ENCODE data around the gene CCK.

Gene CCK

GRCh38 chr3:42225486-42226363, 40.3 kb downstream of the CCK start:
- no peak for DNase-seq (ENCODE audit: low read depth in 2 of 2)

- DNase-seq (ENCODE audit: low read depth in 2 of 2), result no peak
These were observed 41.1 kb downstream of the CCK start for GRCh38 chr3:42224658-42225421.

- no peak for DNase-seq (ENCODE audit: low read depth in 2 of 2)
These were observed 41.8 kb downstream of the CCK start for GRCh38 chr3:42224178-42224577.

- no peak for DNase-seq (ENCODE audit: low read depth in 2 of 2)
These were observed 42.9 kb downstream of the CCK start for GRCh38 chr3:42222942-42223693.

- DNase-seq (ENCODE audit: low read depth in 2 of 2), result no peak
These were observed 45.4 kb downstream of the CCK start for GRCh38 chr3:42220436-42221121.

GRCh38 chr3:42216931-42217333, 49.1 kb downstream of the CCK start:
- DNase-seq (ENCODE audit: low read depth in 2 of 2), result no peak

- DNase-seq (ENCODE audit: low read depth in 2 of 2), result no peak
These were observed 49.7 kb downstream of the CCK start for GRCh38 chr3:42216302-42216701.

GRCh38 chr3:42214565-42215283, 51.3 kb downstream of the CCK start:
- DNase-seq (ENCODE audit: low read depth in 2 of 2), result no peak

- DNase-seq (ENCODE audit: low read depth in 2 of 2), result no peak
These were observed 51.9 kb downstream of the CCK start for GRCh38 chr3:42214064-42214463.

GRCh38 chr3:42213417-42213816, 52.6 kb downstream of the CCK start:
- no peak for DNase-seq (ENCODE audit: low read depth in 2 of 2)

GRCh38 chr3:42210726-42211125, 55.3 kb downstream of the CCK start:
- DNase-seq (ENCODE audit: low read depth in 2 of 2), result no peak

GRCh38 chr3:42209917-42210316, 56.1 kb downstream of the CCK start:
- no peak for DNase-seq (ENCODE audit: low read depth in 2 of 2)

Data from stimulated activated CD8-positive, alpha-beta memory T cell treated with anti-CD3 and anti-CD28 coated beads, Interleukin-7, amount 100 ng/mL, for 1 hour (primary cell).